Ammon's horn (tissue), 1 donor: ENCODE data around the gene PSMG1.
"Not testable (repeated sequence)": the region's sequence is repeated elsewhere in the genome, so short reads cannot be mapped to it uniquely, and the experiment has no call there.

Experiments used
- DNase-seq: peaks from one replicate; pipeline ENCODE4 v3.0.0-alpha.2; 2016; ENCODE audit warnings: low spot score

The PSMG1 gene

DNA sequence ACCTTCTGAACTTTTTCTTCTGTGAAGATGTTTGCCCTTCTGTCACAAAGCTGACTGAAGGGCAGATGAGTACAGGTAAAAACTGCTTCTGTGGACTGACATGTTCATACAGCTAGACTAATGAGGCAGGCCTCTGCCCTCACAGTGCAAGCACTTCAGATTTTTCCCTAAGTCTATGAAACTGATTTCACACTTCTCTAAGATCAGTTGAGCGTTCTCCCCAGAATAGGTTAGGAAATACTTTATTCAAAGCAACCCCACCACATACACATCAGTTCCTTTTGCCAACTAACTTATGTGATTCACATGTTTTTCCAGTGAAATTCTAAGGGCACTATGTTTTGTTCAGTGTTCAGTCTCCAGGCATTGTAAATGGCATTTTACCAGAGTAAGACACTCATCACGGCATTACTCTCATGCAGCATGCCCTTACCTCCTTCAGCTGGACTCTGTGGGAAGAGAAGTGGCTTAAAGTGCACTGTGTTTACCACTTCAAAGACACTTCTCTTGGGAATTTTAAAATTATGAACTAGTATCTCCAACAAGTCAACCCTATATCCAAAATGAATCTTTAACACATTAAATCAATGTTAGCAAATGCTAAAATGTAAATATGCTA, 5.4 kb upstream of the PSMG1 start:
- DNase-seq = no peak

DNA sequence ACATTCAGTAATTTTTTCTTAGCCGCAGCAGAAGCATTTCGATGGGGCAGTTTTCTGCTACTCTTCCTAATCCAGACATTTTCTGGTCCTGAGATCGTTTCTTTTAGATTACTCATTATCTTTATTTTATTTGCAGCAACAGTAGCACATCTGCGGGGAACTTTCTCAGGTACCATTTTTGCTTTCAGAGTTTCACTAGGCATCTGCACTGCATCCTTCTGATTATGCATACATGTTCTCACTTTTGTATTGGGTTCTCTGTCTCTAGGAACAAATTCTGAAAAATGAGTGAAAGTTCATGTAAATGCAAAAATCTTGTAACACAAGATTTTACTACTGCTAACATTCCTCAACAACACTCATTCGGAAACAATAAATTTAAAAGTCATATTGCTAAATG, 3.9 kb upstream of the PSMG1 start:
- no peak for DNase-seq

DNA sequence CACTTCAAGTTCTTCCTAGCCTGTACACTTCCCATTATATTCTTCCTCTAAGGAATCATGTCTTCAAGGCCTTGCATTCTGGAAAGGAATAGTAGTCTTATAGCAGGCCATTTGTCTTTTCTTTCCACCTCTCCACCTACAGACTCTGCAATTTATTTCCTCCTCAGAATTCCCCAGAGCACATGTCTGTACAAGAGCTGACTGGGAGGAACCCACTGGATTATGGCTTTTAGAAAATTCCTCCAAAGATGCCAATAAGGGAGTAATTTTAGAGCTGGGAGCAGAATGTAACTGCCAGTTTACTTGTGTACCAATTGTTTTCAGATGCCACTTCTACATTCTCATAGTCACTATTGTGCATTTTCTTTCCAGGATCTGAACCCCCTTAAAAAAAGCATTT, 3.4 kb upstream of the PSMG1 start:
- DNase-seq = no peak

DNA sequence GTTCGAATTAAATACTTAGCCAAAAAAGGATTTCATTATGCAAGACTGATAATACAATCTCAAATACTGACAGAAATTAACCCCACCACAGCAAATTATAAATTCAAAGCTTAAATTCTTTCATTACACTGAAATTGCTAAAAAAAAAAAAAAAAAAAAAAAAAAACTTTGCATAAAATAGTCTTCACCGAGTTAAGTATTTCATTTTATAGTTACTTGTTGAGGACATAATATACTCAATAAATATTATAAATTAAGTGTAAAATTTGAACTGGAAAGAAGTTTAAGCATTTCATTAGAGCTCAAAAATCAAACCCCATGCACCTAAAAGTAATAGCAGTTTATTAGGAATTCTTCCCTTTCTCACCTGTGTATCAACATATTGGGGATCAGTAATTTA, 1.9 kb upstream of the PSMG1 start:
- no peak for DNase-seq

DNA sequence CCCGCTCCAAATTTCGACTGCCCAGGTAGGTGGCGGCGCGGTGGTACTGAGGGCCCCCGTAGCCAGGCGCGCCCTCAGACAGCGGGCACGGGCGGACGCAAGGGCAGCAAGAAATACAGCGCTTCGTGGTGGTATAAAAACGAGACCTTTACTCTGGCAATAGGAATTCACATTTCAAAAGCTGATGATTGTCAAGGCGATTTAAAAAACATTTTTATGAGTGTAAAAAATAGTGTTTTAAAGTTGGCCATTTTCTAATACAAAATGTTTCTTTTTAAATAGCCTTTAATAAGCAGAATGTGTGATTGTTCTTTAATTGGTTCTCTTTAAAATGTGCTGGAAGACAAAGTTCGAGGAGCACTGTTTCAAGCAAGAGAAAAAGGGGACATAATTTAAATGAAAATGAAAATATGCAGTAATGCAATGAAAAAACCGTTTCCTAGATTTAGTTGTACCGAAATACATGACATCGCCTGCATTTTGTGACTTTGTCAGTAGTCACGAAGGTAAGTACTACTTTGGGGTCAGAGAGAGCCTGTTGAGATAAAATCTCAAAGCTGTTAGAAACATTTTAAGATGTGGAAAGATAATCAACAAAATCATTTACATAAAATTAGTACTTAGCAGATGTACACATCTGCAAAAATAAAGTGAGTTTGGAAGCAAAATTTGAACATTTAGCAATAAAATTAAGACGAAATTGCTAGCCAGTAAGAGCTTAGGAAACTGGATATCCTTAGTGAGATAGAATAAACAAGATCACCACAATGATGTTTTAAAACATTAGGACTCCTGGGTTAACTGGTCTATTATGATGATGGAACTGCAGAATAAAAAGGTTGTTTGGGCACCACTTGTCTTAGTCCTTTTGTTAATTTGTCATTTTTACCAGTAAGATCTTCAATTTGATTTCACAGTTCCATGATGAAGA, 1.1 kb upstream of the PSMG1 start:
- DNase-seq = no peak

DNA sequence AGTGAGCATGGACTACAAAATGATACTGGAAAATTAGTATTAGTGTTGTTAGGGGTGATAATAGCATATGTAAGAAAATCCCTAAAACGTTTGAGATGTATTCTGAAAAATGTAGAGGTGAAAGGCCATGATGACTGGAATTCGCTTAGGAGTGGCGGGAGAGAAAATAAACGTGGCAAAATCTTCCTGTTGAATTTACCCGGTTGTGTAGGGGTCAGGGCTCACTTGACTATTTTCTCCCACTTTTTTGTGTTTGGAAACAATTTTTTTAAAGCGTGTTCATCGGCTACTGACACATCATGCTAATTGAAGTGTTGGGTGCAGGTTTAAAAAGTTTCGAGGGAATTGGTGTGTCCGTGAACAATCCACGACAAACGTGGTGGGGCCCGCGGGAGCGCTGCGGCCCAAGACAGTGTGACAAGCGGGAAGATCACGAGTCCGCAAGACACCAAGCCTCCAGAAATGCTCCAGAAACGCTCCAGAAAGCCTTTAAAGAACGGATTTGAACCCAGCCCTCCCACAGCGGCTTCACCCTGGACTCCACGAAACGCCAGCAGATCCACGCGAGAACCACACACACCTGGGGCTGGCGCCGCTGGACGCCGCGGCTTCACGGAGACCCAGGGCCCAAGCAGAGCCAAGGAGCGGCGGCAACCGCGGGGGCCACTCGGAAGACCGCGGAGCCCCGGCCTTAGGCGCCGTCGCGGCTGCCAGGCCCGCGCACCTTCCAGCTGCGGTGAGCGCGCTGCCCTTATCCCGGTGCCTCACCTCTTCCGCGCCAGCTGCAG, 573 bp downstream of the PSMG1 start:
- DNase-seq = peak; percentile 27

DNA sequence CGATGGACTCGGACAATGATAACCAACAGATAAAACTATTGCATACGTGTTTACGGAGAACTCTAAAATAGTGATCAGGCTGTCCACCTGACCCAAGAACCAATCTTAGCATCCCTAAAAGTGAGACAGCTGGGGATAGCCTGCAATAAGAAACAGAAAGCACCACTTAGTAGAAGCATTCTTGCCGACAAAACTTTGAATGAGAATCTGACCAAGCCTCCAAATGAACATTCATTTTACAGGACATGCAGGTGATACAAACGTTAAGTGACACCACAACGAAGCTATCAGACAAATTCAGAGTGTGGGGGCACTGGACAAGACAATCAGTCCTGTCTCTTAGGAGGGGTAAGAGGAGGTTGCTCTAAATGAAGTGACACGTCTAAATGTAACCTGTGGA, 1.2 kb downstream of the PSMG1 start:
- DNase-seq = no peak

DNA sequence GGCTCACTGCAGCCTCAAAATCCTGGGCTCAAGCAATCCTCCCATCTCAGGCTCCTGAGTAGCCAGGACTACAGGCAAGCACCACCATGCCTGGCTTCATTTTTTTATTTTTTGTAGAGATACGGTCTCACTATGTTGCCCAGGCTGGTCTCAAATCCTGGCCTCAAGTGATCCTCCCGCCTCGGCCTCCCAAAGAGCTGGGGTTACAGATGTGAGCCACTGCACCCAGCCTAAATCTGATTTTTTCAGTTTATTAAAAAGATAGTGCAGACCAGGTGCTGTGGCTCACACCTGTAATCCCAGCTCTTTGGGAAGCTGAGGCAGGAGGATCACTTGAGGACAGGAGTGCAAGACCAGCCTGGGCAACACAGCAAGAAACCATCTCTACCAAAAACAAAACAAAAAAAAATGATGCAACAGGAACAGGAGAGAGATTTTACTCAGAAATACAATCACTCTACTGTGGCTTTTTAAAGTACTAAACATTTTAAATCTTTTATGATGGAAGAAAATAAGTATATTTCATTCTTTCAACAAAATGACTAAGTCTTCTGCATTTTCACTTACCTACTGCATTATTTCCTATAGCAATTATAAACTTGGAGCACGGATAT, 1.9 kb downstream of the PSMG1 start:
- DNase-seq = no peak

DNA sequence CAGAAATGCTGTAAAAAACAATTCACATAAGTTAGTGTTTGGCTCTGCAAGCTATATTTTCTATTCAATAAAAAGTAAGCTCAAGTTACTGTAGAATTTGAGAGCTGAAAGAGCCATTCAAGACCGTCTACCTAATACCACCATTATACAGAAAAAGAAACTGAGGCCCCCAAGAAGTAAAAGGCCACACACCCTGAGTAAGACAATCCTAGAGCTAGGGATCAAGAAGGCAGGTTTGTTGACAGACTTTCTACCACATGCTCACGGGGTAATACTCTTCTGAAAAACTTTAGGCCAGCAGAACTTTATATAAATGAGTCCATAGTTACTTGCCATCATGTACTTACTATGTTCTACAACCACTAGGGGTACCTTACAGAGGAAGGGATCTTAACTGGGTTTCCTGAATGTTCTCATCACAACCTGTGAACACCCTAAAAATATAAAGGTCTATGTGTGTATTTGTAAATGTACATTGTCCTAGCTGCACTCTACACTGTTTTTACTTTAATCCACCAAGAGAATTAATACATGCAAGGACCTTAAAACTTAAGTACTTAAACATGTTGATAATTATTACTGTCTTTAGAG, 2.7 kb downstream of the PSMG1 start:
- DNase-seq = no peak

DNA sequence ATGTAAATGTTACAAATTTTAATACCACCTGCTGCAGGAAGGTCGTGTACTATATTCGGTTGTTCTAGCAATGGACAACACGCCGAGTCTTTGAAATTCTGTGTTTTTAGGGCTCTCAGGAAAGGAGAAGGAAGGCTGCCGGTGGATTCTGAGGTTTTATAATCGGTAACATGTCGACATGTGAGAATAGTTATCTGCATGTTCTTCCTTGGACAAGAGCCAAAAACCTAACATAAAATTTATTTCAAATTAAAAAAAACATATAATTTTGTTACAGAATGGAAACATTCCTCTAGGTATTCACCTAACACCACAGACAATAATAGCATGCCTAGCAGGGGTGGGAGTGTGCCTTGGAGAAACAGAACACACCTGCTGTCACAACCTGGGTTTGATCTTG, 4.8 kb downstream of the PSMG1 start:
- no peak for DNase-seq

DNA sequence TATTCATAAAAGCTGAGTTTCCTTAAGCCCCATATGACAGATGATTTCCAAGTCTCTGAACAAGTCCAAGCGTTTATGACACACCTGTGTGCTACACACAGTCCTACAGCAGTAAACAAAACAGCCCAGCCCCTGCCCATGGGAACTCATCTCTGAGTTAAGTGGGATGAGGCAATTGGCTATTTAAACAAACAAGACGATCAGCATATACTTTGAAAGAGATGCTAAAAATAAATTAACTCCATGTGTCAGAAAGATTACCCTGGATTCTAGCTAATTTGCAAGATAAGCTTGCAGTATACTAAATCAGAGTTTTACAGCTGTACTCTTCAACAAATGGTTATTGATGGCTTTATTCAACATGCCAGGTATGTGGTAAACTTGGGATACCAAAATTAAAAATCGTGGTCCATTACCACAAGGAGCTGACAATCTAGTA, 7.0 kb downstream of the PSMG1 start:
- no peak for DNase-seq

DNA sequence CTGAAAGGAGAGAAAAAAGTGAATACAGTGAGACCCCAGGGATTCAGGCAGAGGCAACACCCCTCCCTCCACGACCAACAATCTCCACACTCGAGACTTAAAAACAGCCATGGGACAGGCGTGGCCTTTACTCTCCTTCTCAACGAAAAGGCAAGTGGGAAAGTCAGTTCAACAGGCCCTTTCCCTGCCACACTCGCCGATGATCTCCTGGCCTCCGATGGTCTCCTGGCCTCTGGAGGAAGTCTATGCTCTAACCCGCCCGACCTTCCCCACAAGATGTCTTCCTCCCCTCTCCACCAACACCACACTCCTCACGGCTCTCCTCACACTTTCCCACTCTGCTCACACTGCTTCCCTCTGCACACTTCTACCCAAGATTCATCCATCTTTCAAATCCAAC, 7.6 kb downstream of the PSMG1 start:
- no peak for DNase-seq

DNA sequence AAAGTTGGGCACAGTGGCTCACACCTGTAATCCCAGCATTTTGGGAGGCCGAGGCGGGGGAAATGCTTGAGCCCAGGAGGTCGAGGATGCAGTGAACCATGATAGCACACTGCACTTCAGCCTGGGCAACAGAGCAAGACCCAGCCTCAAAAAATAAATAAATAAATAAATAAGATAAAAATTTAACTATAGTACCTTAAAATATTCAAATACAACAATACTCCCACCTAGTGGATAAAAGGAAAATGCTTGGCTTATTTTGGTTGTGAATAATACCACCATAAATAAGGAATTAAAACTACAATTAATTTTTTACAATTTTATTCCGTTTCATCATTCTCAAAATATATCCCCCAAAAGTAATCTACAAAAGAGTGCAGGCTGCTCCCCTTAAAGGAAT, 8.1 kb downstream of the PSMG1 start:
- no peak for DNase-seq

DNA sequence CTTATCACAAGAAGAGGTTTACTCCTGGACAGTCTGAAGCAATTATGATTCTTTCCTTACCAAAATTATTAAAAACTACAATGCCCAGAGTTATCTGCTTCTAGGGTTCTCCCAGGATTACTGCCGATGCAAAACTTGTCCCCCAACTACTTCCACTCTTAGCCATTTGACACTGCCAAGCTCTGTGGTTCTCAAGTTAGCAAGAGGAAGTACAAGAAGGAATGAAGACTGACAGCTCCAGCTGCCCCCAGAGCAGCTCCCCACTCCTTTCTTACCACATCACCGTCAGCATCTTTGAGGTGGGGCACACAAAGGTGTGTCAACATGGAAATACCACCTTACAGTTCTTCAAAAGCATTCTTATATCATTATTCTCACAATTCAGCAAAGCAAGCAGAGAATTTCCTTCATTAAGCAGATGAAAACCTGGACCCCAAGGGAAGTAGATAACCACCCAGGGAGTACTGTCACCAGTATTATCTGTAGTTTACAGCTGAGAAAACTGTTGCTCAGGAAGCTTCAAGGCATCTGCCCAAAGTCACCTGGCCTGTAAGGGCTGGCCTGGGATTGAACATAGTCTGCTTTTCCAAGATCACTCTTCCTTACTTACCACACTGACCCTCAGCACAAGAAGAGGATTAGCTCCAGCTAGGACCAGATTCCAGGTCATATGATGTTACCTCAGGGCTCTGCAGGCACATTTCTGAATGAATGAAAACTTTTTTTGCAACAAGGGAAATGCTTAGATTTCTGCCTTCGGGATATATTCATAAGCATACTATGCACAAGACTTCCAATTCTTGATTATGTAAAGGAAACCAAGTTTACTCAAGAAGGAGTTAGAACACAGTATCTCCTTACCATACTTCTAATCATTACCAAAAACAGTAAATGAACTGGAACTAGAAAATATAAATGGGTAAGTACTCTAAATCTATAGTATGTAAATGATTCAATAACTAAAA, 9.3 kb downstream of the PSMG1 start:
- no peak for DNase-seq

DNA sequence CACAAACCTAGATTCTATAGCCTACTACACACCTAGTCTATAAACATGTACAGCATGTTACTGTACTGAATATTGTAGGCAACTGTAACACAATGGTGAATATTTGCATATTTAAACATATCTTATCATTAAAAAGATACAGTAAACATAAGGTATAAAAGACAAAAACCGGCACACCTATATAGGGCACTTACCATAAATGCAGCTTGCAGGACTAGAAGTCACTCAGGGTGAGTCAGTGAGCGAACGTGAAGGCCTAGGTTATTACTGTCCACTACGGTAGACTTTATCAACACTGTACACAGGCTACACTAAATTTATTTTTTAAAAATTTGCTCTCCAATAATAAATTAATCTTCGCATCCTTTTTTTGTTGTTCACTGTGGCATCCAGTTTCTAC, 13.3 kb downstream of the PSMG1 start:
- no peak for DNase-seq

DNA sequence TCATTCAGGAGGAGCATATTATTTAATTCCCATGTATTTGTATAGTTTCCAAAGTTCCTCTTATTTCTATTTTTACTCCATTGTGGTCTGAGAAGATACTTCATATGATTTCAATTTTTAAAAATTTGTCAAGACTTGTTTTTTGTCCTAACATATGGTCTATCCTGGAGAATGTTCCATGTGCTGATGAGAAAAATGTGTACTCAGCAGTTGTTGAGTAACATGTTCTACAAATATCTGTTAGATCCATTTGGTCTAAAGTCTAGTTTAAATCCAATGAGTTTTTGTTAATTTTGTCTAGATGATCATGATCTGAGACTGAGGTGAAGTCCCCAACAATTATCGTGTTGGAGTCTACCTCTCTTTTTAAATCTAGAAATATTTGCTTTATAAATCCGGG, 14.5 kb downstream of the PSMG1 start:
- DNase-seq = no peak

DNA sequence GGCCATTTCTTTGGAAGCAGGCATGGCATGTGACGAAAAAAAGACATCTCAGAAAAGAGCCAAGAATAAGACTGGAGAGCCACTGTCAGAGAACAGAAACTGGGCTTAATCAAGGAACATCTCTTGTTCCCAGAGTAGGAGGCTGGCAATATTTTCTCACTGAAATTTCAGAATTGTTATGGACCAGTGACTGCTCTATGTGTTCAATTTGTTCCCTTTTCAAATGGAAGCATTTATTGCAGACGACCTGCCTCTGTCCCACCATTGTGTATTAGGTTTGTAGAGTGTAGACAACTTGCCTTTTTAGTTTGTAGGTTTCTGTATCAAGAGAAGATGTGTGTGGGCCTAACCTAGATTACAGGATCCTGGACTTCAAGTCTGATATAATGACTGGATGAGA, 18.7 kb downstream of the PSMG1 start:
- no peak for DNase-seq

DNA sequence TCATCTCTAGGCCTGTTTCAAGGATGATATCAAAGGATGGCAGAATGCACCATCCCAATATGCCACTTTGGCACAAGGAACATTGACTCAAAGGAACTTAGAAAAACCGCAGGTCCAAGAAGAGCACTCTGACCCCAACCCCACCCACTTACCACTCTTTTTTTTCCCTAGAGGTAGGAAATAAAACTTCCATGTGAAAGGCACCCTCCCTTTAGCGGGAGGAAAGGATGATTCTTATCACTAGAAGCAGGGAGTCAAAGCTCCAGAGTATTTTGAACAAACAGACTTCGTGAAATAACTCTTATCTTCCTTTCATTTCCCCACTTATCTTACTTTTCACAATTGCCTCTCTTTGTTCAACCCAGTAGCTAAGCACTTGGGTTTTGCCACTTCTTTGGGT, 22.2 kb downstream of the PSMG1 start:
- DNase-seq = no peak

DNA sequence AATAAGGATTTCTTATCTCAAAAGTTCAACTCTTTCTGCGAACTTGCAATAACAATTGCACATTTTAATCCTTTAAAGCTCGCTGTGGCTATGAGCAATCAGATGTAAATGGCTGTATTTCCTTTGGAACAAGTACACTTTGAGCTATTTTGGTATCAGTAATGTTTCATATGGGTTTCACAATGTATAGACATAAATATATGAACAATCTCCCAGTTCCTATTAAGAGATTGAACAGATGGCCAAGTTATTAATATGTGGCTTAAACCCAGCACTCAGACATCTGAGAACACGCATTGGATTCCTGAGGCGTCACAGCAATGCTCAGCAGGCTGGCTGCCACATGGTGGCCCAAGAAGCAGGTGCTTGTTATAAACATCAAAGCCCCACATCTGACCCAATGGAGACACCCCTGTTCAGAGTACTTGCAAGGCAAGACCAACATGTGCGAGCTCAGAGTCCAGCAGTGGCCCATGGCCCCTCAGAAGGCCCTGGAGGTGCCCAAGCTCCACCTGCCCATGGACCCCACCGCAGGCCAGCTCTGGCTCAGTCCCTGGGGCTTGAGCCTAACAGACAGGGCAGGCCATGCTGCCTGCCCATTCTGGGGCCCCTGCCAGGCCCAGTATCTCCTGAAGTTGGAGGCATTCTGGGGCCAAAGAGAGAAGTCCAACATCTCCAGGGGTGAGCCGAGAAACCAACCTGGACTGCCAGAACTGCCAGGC, 23.7 kb downstream of the PSMG1 start:
- no peak for DNase-seq

DNA sequence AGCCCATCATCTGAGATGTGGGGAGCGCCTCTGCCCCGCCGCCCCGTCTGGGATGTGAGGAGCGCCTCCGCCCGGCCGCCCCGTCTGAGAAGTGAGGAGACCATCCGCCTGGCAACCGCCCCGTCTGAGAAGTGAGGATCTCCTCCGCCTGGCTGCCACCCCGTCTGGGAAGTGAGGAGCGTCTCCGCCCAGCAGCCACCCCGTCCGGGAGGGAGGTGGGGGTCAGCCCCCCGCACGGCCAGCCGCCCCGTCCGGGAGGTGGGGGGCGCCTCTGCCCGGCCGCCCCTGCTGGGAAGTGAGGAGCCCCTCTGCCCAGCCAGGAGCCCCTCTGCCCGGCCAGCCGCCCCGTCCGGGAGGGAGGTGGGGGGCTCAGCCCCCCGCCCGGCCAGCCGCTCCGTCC, 26.0 kb downstream of the PSMG1 start:
- DNase-seq = not testable (repeated sequence)
